Kidney (tissue), 14 donors: ENCODE measurements around the gene FBXL20. TPM values are rescaled to one million over a fixed set of nuclear protein-coding genes. Genes with fewer than 3 reads are reported as not detected.
"Not testable (repeated sequence)": the region's sequence is repeated elsewhere in the genome, so short reads cannot be mapped to it uniquely, and the experiment has no call there.

Experiments
- DNase-seq, 5 donors: peaks; one replicate each; pipeline ENCODE4 v3.0.0-alpha.2; 2013 to 2020
- FAIRE-seq: peaks from 2 replicates; lab custom pipeline; 2012; peaks lifted over from hg19 to GRCh38; lab: Jason Lieb, UNC
- H3K27ac ChIP-seq, 2 donors: one replicate each; pipeline ENCODE4 v1.7.0; 2013; ENCODE audit warnings: low read depth in 2 of 2, low read length in 2 of 2, inconsistent platforms in 1 of 2
- H3K27me3 ChIP-seq: one replicate; pipeline ENCODE4 v1.7.1; 2013; ENCODE audit warnings: low read length, inconsistent platforms; ENCODE audit not compliant: control insufficient read depth, insufficient read depth
- H3K36me3 ChIP-seq, 3 donors: one replicate each; pipeline versions ENCODE4 v1.7.0 to v1.7.1; 2013; ENCODE audit warnings: low read length in 3 of 3, control low read depth in 1 of 3, inconsistent platforms in 1 of 3; ENCODE audit not compliant: insufficient read depth in 3 of 3, control insufficient read depth in 2 of 3
- H3K4me1 ChIP-seq, 3 donors: one replicate each; pipeline versions ENCODE4 v1.7.0 to v1.7.1; 2013; ENCODE audit warnings: low read length in 3 of 3, inconsistent platforms in 1 of 3, low read depth in 1 of 3; ENCODE audit not compliant: control insufficient read depth in 2 of 3, insufficient read depth in 2 of 3
- H3K4me3 ChIP-seq, 3 donors: one replicate each; pipeline versions ENCODE4 v1.7.0 to v1.8.1; 2013; ENCODE audit warnings: low read length in 3 of 3, control low read depth in 1 of 3, inconsistent platforms in 1 of 3
- H3K9ac ChIP-seq, 3 donors: one replicate each; pipeline versions ENCODE4 v1.7.0 to v1.7.1; 2013; ENCODE audit warnings: low read length in 3 of 3, control low read depth in 1 of 3, inconsistent platforms in 1 of 3
- H3K9me3 ChIP-seq, 3 donors: one replicate each; pipeline versions ENCODE4 v1.7.0 to v1.7.1; 2013; ENCODE audit warnings: low read length in 3 of 3, control low read depth in 1 of 3, inconsistent platforms in 1 of 3; ENCODE audit not compliant: control insufficient read depth in 2 of 3, insufficient read depth in 1 of 3
- intact Hi-C: fragments of 100-400 bp; cut with DNase I; formaldehyde crosslinking; loops from one replicate; pipeline ENCODE4 v1.11.1; 2022
- polyA plus RNA-seq: library from polyadenylated mRNA; stranded (reverse); fragments of 350-450 nt; fragmentation: Illumina TruSeq; extraction: RNeasy Lipid Tissue Mini Kit (QIAGEN cat#74804); gene quantifications from one replicate; pipeline ENCODE4 v1.2.3, GENCODE V29; 2014; ENCODE audit warnings: low read depth, low replicate concordance; ENCODE audit not compliant: insufficient read depth
- total RNA-seq: library from RNA; stranded (reverse); fragmentation: NEBNext Ultra II Directional; extraction: Animal tissue kit (Norgen Biotek cat#: 25700); gene quantifications from one replicate; pipeline ENCODE4 v1.2.1, GENCODE V29; 2021
- TF ChIP-seq, protein P1 (sequence below): IDR thresholded peaks from 3 replicates; pipeline ENCODE4 v1.5.1; 2012; ENCODE audit warnings: mild to moderate bottlenecking, moderate library complexity, borderline replicate concordance; ENCODE audit not compliant: insufficient read depth; ENCODE audit errors: extremely low read depth
- donor health status: control.
- donor health status: control.
- donor health status: control.
- donor health status: control.
- donor health status: control.
- donor health status: DM: yes; HTN: yes; CAD: no.
- donor health status: Normal renal cell carcinoma (clear cell type).

Gene FBXL20
- total and polyA plus RNA-seq, 2 donors from 2014 or later = 3.2 to 16.1 TPM

DNA sequence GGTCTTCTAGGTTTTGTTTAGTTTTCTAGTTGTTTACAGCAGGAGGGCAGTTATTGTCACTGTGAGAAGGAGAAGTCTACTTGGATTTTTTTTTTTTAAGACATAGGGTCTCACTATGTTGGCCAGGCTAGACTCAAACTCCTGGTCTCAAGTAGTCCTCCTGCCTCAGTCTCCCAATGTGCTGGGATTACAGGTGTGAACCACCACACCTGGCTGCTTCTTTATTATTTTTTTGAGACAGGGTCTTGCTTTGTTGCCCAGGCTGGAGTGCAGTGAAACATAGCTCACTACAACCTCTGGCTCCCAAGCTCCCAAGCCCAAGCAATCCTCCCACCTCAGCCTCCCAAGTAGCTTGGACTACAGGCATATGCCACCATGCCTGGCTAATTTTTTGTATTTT is 107.4 kb downstream of the FBXL20 start:
- no peaks in the 10 kb centered on the region for H3K9me3 ChIP-seq
- intact Hi-C loops = no loop called here
- no peak overlapping the region for H3K4me3 ChIP-seq
- no peaks in the 10 kb centered on the region for H3K4me1 ChIP-seq
- no peak overlapping the region for H3K9ac ChIP-seq
- no peak for DNase-seq
- TF ChIP-seq, protein P1, sequence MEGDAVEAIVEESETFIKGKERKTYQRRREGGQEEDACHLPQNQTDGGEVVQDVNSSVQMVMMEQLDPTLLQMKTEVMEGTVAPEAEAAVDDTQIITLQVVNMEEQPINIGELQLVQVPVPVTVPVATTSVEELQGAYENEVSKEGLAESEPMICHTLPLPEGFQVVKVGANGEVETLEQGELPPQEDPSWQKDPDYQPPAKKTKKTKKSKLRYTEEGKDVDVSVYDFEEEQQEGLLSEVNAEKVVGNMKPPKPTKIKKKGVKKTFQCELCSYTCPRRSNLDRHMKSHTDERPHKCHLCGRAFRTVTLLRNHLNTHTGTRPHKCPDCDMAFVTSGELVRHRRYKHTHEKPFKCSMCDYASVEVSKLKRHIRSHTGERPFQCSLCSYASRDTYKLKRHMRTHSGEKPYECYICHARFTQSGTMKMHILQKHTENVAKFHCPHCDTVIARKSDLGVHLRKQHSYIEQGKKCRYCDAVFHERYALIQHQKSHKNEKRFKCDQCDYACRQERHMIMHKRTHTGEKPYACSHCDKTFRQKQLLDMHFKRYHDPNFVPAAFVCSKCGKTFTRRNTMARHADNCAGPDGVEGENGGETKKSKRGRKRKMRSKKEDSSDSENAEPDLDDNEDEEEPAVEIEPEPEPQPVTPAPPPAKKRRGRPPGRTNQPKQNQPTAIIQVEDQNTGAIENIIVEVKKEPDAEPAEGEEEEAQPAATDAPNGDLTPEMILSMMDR = no peak
- H3K36me3 ChIP-seq = peaks cover 0 to 11% (median 0%) of the 10 kb centered on the region in 3 donors
- no peaks in the 10 kb centered on the region for H3K27me3 ChIP-seq
- H3K27ac ChIP-seq = no peak overlapping the region
- no peak for FAIRE-seq

DNA sequence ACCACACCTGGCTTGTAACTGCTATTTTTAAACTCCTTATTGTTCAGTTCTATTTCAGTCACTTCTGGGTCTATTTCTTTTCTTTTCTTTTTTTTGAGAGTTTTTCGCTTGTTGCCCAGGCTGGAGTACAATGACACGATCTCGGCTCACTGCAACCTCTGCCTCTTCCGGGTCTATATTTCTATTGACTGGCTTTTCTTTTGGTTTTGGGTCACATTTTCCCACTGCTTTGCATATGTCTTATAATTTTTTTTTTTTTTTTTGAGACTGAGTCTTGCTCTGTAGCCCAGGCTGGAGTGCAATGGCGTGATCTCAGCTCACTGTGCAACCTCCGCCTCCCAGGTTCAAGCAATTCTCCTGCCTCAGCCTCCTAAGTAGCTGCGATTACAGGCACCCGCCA is 108.9 kb downstream of the FBXL20 start:
- H3K9ac ChIP-seq, H3K4me1 ChIP-seq, FAIRE-seq, H3K4me3 ChIP-seq, H3K27ac ChIP-seq, intact Hi-C loops, H3K36me3 ChIP-seq, H3K9me3 ChIP-seq, DNase-seq, H3K27me3 ChIP-seq: not testable (repeated sequence)

DNA sequence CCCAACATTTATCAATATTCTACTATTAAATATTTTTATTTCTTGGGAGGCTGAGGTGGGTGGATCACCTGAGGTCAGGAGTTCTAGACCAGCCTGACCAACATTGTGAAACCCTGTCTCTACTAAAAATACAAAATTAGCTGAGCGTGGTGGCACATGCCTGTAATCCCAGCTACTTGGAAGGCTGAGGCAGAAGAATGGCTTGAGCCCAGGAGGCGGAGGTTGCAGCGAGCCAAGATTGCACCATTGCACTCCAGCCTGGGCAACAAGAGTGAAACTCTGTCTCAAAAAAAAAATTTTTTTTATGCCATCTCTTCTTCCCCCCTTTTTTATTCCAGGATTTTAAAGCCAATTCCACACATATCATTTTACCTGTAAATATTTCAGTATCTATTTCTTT is 114.9 kb downstream of the FBXL20 start:
- H3K27me3 ChIP-seq, H3K4me1 ChIP-seq, H3K36me3 ChIP-seq, H3K9me3 ChIP-seq, intact Hi-C loops, H3K4me3 ChIP-seq, DNase-seq, H3K27ac ChIP-seq, FAIRE-seq, H3K9ac ChIP-seq: not testable (repeated sequence)

DNA sequence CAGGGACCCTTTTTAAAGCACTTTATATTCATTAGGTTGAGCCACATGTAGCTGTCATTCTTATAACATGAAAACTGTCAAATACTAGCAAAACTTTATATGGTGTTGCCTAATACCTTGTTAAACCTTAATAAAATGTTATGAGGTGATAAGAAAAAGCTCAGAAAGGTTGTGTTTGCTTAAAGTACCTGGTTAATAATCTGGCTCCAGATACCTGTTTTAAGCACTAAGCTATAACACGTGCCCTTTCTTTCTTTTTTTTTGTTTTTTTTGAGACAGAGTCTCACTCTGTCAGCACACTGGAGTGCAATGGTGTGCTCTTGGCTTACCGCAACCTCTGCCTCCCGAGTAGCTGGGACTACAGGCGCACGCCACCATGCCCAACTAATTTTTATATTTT is 116.7 kb downstream of the FBXL20 start:
- Histone ChIP-seq H3K27me3 (no peaks in the 10 kb centered on the region), H3K36me3 (peaks cover 0 to 7% (median 2%) of the 10 kb centered on the region in 3 donors), H3K27ac (no peak overlapping the region), H3K4me1 (no peaks in the 10 kb centered on the region), H3K9me3 (no peaks in the 10 kb centered on the region), H3K4me3 (no peak overlapping the region), H3K9ac (no peak overlapping the region)
- DNase-seq (no peak), FAIRE-seq (no peak)
- intact Hi-C loops = no loop called here
- TF ChIP-seq, protein P1 = no peak
